Measurements from ENCODE around the gene GNG13.
"Not testable (repeated sequence)": the region's sequence is repeated elsewhere in the genome, so short reads cannot be mapped to it uniquely, and the experiment has no call there.

The GNG13 gene, protein sequence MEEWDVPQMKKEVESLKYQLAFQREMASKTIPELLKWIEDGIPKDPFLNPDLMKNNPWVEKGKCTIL

DNA sequence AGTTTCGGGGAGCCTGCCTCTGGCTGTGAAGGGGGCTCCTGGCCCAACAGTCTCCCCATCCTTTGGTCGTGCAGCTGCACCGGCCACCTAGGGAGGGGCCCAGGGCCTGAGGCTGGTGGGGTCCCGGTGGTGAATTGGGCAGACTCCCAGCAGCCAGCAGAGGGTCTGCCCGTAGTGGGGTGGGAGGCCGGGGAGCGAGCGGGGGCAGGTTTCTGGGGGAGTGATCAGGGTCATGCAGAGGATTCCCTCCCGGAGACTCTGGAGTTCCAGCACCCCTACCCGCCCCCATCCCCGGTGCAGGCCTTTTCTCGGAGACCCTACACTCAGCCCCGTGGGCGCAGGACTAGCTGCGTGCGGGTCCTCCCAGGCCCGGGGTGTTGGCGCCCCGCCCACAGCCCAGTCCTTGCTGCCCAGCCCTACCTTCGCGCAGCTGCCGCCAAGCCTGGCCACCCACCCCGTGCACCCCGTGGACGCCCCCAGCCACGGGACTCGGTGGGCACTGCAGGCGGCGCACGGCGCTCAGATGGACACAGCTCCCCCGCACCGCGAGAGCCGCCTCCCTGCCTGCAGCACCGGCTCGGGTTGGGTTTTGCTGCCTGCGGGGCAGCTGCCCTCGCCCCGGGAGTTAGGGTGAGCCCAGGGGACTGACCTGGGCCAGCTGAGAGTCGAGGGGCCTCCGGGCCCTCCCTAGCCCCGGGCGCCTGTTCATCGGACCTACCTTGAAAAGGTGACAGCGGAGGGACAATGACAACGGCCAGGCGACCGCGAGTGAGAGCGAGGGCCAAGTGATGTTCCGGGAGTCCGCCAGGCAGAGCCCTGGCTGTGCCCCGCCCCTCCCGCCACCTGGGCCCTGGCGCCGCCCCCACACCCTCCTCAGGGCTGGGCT, at the start of gene GNG13:
GNG13 (minus strand) TSS at position 787 of the 886 bp plus-strand sequence. CDS start 1,657 bp downstream, outside the sequence.
- in situ Hi-C loops (cut with MboI; ENCODE audit: low sequenced_read_pairs), result no loop called here

DNA sequence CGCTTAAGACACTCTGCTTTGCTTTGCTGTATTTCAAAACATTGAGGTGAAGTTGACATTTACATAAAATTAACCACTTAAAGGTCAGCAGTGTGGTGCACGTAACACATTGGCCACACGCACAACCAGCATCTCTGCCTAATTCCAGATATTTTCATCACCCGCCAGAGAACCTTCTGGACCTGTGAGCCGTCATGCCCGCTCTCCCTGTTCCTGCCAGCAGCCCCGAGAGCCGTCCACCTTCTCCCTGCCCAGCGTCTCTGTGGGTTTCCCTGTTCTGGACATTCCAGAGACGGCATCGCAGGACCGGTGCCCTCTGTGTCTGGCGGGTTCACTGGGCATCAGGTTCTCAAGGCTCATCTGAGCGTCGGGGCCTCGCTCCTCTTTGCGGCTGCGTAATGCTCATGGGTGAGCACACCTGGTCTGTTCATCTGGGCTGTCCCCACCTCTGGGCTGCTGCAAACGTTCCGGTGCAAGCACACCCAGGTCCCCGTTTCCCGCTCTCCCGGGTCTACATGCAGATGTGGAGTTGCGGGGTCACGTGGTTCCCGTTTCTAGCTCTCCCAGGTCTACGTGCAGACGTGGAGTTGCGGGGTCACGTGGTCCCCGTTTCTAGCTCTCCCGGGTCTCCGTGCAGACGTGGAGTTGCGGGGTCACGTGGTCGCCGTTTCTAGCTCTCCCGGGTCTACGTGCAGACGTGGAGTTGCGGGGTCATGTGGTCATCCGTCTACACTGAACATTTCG, 48.1 kb upstream of the GNG13 start:
- in situ Hi-C loops (cut with MboI; ENCODE audit: low sequenced_read_pairs), result no loop called here

DNA sequence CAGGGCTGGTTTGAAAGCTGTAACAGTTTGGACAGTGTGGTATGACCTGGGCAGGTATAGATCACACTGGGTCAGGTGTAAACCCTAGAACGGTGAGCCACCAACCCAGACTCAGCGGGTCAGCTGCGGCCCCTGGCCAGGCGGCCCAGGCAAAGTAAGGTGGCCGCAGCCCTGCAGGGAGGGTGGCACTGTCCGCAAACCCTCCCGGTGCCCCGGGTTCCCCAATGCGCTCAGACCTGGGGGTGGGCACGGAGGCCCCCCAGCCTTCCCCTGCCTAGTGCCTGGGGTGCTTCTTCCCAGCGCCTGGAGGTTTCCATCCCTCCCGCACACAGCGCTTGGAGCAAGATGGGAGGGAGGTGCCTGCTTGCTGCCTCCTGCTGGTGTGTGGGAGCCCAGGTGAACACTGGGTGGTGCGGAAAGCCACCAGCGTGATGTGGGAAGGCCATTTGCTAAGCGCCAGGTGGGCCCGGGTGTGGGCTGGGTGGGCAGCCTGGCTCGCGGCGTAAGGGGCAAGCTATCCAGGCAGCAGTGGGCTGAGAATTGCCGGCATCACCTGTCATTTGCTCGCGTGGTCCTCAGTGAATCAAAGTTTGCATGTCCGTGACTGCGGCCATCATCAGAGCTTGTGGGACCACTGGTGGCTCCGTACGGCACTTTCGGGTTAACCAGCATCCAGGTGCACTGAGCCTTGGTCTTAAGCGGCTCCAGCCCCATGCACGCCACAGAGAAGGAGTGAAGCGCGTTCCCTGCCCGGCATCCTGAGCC, 47.3 kb upstream of the GNG13 start:
- in situ Hi-C loops (cut with MboI; ENCODE audit: low sequenced_read_pairs), result no loop called here

DNA sequence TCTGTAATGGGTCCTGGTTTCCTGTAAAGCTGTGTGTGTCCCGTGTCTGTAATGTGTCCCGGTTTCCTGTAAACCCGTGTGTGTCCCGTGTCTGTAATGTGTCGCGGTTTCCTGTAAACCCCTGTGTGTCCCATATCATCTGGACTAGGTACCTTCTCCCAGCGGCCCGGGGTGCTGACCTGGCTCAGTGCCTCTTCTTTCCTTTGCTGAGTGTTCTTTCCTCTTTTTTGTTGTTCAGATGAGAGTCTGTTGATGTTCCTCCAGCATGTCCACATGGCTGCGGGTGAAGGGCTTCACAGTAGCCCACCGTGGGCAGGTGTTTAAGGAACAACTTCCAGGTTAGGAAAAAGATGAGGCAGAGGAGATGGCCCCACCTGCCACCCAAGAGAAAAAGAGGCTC, 46.6 kb upstream of the GNG13 start:
- in situ Hi-C loops (cut with MboI; ENCODE audit: low sequenced_read_pairs), result no loop called here

DNA sequence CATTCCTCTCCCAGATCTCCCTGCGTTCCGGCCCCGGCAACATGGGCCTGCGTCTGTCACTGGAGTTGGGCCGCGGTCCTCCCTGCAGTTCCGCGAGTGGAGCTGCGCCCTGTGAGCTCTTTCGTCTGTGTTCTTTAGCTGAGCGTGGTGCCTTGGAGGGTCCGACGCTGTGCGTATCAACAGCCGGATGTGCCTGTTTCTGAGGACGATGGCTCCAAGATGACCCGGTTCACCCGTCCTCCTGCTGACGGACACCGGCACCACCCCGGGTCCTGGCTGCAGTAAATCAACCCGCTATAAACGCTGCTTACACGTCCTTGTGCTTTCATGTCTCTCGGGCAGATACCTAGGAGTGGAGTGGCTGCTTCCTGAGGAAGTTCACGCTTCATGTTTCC, 44.8 kb upstream of the GNG13 start:
- in situ Hi-C loops (cut with MboI; ENCODE audit: low sequenced_read_pairs), result no loop called here

DNA sequence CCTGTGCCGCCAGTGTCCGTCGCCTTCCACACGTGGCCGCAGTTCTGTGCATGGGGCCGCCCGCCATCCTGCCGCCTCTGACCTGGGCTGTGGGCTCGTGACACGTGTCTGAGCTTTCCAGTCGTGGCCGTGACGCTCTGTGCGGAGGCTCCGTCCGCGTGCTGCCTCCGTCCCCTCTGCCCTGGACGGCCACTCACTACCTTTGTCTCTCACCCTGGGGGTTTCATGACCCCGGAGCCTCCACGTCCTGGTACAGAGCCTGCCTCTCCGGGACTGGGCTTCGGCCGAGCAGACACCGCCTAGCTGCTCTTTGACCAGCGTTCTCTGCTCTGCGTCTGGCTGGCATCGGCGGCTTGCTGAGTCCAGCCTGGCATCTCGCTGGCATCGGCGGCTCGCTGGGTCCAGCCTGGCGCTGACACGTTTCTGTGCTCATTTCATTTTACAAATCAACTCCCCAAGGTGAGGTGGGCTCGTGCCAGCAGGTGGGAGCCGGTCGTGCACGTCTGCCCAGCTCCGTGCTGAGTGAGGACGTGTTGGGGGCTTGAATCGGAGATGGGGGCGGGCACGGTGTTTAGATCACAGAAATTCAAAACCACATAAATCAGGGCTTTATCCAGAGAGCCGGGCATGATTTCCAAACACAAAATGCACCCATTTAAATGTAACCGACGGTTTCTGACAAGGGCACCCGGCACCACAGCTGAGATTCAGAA, 44.3 kb upstream of the GNG13 start:
- in situ Hi-C loops (cut with MboI; ENCODE audit: low sequenced_read_pairs), result no loop called here

DNA sequence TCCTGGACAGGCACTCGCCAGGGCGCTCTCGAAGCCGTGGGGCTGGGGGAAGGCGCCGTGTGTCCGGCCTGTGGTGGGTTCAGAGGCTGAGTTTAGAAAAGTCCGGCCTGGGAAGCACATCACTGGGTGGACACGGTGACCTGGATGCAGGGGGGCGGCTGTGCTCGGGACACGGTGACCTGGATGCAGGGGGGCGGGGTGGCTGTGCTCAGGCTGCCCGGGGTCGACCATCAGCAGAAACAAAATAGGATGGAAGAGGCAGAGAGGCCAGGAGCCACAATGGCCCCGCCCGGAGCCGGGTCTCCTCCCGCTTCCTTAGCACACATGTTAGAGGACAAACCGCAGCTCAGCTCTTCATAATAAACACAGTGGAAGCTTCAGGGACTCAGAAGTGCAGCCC, 43.2 kb upstream of the GNG13 start:
- in situ Hi-C loops (cut with MboI; ENCODE audit: low sequenced_read_pairs), result no loop called here

DNA sequence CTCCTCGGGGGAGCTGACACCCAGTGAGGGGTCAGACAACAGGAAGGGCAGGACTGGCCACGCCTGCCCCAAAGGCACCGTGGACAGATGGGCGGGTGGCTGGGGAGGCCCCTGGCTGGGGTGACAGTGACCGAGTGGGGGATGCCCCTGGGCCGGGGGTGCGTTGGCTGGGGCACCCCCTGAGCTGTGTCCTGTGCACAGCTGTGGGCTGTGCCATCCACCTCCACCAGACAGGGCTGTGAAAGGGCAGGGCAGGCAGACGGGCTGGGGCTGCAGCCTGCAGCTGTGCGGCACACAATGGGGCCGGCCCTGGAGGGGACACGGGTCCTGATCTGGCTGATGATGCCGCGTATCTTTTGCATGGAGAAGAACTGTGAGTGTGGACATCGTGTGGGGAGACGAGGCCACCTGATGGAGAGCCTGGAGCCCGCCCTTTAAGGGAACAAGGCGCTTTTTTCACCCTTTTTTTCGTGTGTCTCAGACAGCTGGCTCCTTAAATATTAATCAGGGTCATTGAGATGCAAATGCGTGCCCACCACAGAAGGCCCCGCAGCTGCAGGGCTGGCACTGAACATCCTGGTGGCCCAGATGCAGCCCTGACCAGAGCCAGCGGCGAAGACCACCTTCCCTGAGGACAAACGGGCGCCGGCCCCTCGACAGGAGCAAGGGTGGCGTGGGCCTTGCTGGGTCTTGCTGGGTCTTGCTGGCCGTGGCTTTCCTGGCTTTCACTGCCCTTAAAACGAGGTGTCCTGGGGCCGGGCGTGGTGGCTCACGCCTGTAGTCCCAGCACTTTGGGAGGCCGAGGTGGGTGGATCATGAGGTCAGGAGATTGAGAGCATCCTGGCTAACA, 42.4 kb upstream of the GNG13 start:
- in situ Hi-C loops (cut with MboI; ENCODE audit: low sequenced_read_pairs), result no loop called here

DNA sequence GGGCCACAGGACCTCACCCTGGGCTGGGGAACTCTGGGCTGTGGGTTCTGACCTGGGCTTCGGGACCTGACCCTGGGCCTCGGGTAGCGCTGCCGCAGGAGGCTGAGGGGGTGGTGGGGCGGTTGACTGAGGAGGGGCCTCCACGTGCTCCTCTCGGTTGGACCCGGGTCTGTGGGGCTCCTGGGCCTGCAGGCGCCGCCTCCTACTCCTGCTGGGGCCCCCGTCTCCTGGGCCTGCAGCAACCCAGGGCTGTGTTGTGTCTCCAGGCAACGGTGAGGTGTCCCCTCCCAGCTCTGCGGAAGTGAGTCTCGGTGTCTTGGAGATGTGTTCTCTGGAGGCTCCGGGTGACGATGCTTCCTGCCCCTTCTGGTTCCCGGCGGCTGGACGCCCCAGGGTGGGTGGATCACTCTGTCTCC, 41.5 kb upstream of the GNG13 start:
- in situ Hi-C loops (cut with MboI; ENCODE audit: low sequenced_read_pairs), result no loop called here

DNA sequence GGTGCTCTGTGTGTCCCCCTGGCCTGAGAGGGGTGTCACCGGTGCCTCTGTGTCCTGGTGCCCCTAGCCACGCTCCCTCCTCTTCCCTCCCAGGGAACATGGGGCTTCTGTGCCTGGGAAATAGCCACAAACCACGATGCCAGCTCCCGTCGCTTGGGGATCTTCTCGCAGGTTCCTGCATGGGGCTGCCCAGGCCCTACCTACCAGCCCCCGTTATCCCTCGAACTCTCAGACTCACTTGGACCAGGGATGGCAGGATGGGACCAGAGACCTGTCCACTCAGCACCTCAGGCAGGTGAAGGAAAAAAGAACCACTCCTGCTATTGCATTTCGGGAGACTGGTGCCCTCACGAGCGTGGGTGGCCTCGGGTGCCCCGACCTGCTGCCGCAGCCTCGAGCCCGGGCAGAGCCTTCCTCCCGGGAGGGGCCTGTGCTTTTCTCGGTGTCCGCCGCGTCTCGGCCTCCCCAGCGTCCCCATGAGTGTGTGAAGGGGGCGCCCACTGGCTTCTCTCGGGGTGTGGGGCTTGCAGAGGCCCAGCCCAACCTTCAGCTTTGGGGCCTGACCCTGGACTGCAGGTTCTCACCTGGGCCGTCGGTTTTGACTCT, 41.0 kb upstream of the GNG13 start:
- in situ Hi-C loops (cut with MboI; ENCODE audit: low sequenced_read_pairs), result no loop called here

DNA sequence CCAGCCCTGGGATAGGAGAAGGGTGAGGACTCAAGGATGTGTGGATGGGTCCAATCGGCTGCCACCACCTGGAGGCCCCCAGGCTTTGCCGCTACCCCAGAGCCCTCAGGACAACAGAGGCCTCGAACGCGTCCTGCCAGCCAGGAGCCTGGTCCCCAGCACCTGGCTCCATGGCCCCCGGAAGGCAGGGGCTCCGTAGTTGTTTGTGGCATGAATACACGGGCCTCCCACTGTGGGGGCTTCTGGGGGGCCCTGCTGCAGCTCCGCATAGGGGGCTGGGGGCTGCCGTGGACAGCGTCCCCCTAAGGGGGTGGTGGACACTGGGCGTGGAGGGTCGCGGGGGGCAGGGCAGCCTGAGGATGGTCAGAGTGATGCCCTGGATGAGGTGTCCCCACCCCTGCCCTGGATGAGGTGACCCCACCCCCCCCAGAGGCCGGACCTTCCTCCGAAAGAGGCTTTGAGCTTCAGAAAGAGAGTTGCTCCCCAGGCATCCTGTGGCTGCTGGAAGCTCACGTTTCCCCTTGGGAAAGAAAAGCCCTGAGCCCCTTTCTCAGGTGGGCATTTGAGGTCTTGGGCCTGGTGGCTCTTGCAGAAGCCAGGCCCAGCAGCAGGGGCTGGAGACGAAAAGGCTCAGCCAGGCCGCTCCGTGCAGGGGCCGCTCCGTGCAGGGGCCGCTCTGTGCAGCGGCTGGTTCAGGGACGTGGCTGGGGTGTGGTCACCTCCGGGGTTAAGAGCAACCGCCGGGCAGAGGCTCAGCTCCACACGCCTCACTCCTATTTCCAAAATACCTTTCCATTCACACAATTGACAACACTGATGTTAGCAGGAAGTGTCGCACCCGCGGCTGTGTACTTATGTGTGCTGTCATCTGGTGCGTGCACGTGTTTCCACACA, 40.3 kb upstream of the GNG13 start:
- in situ Hi-C loops (cut with MboI; ENCODE audit: low sequenced_read_pairs), result no loop called here

DNA sequence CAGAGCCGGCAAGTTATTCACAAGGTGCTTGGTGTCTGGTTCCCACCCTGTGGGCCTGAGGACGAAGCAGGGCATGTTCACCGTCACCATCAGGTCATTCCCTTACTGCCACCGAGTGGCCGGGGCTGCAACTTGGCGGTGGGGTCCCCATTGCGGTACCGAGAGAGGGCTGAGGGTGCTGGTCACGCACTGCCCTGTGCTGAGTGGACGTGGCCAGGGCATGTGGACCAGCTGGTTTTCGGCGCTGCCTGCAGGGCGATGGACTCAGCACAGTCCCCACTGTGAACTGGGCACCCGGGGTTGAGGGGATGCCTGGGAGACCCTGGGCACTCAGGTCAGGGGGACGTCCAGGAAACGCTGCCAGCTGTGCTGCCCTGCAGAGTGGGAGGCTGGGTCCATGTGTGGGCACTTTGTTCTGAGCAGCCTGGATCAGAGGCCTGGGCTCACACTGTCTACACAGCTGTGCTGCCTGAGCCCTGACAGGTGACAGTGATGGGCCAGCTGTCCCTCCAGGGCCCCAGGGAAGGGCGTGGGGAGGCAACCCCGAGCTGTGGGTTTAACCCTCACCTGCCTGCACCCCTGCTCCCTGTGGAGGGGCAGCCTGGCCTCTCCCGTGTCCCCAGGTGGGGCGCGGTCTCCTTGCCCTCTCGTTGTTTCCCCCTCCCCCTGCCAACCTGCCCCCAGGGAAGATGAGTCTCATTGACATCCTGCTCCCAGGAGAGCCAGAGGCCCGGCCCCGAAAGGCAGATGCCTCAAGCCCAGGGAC, 39.3 kb upstream of the GNG13 start:
- in situ Hi-C loops (cut with MboI; ENCODE audit: low sequenced_read_pairs), result no loop called here

DNA sequence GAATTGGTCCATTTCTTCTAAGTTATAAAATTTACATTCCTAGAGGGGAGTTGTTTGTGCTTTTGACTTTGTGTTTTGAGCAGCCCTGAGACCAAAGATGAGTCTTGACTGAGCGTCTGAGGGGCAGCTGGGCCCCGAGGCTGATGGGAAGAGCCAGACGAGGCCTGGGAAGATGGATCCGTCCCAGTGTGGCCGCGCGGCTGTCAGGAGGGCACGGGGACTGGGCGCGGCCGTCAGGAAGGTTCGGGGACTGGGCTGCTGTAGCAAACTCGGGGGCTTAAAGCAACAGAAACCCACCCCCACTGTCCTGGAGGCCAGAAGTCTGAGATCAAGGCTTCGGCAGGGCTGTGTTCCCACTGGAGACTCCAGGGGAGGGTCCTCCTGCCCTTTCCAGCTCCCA, 38.2 kb upstream of the GNG13 start:
- in situ Hi-C loops (cut with MboI; ENCODE audit: low sequenced_read_pairs), result no loop called here

DNA sequence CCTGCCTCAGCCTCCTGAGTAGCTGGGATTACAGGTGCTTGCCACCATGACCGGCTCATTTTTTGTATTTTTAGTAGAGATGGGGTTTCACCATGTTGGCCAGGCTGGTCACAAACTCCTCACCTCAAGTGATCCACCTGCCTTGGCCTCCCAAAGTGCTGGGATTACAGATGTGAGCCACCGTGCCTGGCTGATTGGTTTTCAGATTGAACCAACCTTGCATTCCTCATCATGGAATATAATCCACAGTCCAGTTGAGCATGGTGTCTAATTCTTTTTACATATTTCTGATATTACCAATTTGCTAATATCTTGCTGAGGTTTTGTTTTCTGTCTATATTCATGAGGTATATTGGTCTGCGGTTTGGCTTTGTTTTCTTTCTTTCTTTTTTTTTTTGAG, 36.3 kb upstream of the GNG13 start:
- in situ Hi-C loops (cut with MboI; ENCODE audit: low sequenced_read_pairs), result not testable (repeated sequence)

DNA sequence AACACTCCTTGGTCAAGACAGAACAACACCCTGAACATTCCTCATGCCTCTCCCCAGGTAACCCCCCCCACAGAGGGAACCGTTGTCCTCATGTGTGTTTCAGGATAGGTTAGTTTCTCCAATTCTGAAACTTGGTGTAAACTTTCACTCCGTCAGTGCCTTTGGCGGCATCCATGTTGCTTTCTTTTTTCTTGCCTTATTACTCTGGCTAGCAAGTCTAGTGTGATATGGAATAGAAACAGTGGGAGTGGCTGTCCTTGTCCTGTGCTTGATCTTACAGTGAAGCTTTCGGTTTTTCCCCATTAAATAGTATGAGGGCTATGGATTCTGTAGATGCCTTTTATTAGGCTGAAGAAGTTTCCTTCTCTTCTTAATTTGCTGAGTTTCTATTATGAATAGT, 35.7 kb upstream of the GNG13 start:
- in situ Hi-C loops (cut with MboI; ENCODE audit: low sequenced_read_pairs), result no loop called here

DNA sequence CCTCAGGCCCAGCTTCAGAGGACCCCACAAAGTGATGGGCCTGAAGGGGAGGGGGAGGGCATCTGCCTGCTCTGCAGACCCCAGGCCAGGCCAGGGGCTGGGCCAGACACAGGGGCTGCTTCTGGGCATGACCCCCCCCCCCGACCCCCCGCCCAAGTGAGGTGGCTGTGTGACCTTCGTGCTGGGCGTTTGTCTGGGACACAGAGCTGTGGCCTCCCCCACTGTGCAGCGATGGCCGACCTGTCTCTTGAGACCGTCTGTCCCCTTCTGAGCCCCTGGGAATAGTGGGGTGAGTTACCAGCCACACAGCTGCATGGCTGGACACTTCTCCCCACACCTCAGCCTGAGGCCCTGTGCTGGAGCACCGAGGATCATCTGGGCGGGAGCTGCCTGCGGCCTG, 34.8 kb upstream of the GNG13 start:
- in situ Hi-C loops (cut with MboI; ENCODE audit: low sequenced_read_pairs), result no loop called here

DNA sequence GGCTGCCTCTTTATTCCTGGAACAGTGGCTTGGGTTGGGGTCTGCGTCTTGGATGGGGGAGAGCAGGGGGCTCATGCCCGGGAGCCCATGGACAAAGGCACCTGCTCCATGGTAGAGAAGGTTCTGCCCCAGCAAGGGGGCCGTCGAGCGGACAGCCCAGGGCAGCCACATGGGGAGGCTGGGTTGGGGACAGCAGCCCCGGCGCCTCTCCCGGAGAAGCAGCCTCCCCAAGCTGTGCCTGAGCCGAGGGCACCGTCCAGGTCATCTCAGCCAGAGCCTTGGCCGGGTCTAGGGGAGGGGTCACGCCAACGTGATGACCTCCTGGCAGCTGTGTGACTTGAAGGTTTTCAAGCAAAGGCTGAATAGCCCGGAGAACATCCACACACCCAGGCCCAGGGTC, 32.9 kb upstream of the GNG13 start:
- in situ Hi-C loops (cut with MboI; ENCODE audit: low sequenced_read_pairs), result no loop called here
